Right lobe of liver (tissue), 6 donors: ENCODE data around the gene PRAMEF17. TPM values are rescaled to one million over a fixed set of nuclear protein-coding genes. Genes with fewer than 3 reads are reported as not detected.
A peak's percentile ranks its signal among the peaks of the same experiment; 100 is the strongest.
"Not testable (repeated sequence)": the region's sequence is repeated elsewhere in the genome, so short reads cannot be mapped to it uniquely, and the experiment has no call there.

ENCODE experiments used
- ATAC-seq, 4 donors: fragments of 200-7000 bp; cut with Tn5 transposase; one replicate each; pipeline ENCODE4 v1.9.1; 2020; ENCODE audit warnings: mild to moderate bottlenecking in 4 of 4, moderate library complexity in 4 of 4
- DNase-seq, 3 donors: peaks; one replicate each; pipeline ENCODE4 v3.0.0-alpha.2; 2020
- H3K27ac ChIP-seq, 3 donors: fragments of 200-600 bp; one replicate each; pipeline ENCODE4 v1.8.0; 2022
- H3K27me3 ChIP-seq, 2 donors: fragments of 200-600 bp; one replicate each; pipeline ENCODE4 v1.8.0; 2022
- H3K36me3 ChIP-seq, 4 donors: fragments of 200-600 bp; sonication (generic) in 1 of 4; one replicate each; pipeline versions ENCODE4 v1.5.1 to v1.8.0; 2017 to 2022; ENCODE audit warnings: control low read depth in 1 of 4
- H3K4me1 ChIP-seq, 4 donors: fragments of 200-600 bp; sonication (generic) in 1 of 4; one replicate each; pipeline versions ENCODE4 v1.5.1 to v1.8.0; 2017 to 2022; ENCODE audit warnings: control low read depth in 1 of 4
- H3K4me3 ChIP-seq, 3 donors: fragments of 200-600 bp; one replicate each; pipeline ENCODE4 v1.8.0; 2022
- H3K9me3 ChIP-seq, 4 donors: fragments of 200-600 bp; sonication (generic) in 1 of 4; one replicate each; pipeline versions ENCODE4 v1.5.1 to v1.8.0; 2017 to 2022; ENCODE audit warnings: control low read depth in 1 of 4
- WGBS: methylation state at CpG from one replicate; pipeline ENCODE4 v1.1.6; 2018; ENCODE audit warnings: low coverage, low lambda C conversion rate; ENCODE audit not compliant: insufficient coverage; ENCODE audit errors: missing lambda C conversion rate; 5-methylcytosine and 5-hydroxymethylcytosine counted together
- intact Hi-C, 2 donors: fragments of 100-400 bp; cut with DNase I; formaldehyde crosslinking; loops; one replicate each; pipeline versions ENCODE4 v1.11.2 to v1.14.1; 2022
- long read RNA-seq: library from polyadenylated mRNA; unstranded; transcript quantifications from one replicate; pipeline ENCODE4 v2.0.0, GENCODE V29; 2019
- total RNA-seq, 6 experiments: library from RNA; depleted of rRNA in 2 of 6; stranded (reverse); fragments of >200 nt in 2 of 6; fragmentation: NEBNext Ultra II Directional in 3 of 6; extraction: Animal tissue kit (Norgen Biotek cat#: 25700) in 3 of 6; gene quantifications; one replicate each; pipeline versions ENCODE4 v1.1.0 to v1.2.4, GENCODE V29; 2016 to 2023
- TF ChIP-seq, protein P1 (sequence below), 4 donors: fragments of 200-600 bp in 3 of 4; fragments of 450-650 bp in 1 of 4; IDR thresholded peaks; one replicate each; pipeline versions ENCODE4 v1.5.1 to v1.8.0; 2016 to 2022; ENCODE audit warnings: antibody characterized with exemption in 4 of 4, mild to moderate bottlenecking in 2 of 4
- donor health status: DM: no; HTN: yes; CAD: no.
- donor health status: DM: no; HTN: no; CAD: no.
- donor health status: DM: no; HTN: no; CAD: no.
- donor health status: DM: no; HTN: yes; CAD: no.
- donor health status: DM: no; HTN: yes; CAD: no.

PRAMEF17 gene, protein sequence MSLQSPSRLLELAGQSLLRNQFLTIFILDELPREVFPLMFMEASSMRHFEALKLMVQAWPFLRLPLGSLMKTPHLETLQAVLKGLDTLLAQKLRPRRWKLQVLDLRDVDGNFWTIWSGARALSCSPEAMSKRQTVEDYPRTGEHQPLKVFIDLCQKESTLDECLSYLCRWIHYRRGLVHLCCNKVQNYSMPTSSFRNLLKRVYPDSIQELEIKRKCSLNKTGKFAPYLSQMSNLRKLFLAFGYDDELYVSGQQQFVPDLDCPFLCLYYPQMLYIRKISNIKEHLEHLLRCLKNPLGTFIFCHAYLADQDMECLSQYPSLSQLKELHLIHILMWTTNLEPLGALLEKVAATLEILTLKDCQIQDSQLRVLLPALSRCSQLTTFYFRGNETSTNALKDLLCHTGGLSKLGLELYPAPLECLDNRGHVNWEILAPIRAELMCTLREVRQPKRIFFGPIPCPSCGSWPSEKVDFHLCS
- total RNA-seq = not detected
- long read RNA-seq = 0 reads

DNA sequence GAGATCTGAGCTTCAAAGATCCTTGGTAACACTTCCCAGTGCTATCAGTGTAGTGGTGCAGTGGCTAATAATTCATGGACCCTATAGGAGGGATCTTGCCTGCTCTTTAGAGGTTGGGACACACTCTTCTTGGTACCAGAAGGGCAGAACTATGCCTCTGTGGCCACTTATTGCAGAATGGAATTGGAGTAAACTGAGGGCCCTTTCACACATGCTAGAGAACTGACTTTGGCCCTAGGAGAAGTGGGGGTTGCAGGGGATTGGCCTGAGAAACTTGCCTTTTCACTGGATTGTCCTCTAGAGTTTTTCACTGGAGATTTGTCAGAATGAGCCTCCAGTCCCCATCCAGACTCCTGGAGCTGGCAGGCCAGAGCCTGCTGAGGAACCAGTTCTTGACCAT lies at the start of gene PRAMEF17:
Gene PRAMEF17 (plus strand): TSS at position 301 of the 400 bp plus-strand sequence. CDS start 26 bp downstream, at position 327.
- H3K9me3 ChIP-seq, H3K4me3 ChIP-seq, H3K4me1 ChIP-seq, H3K27me3 ChIP-seq, H3K27ac ChIP-seq, ATAC-seq, intact Hi-C loops, H3K36me3 ChIP-seq, DNase-seq: not testable (repeated sequence)

DNA sequence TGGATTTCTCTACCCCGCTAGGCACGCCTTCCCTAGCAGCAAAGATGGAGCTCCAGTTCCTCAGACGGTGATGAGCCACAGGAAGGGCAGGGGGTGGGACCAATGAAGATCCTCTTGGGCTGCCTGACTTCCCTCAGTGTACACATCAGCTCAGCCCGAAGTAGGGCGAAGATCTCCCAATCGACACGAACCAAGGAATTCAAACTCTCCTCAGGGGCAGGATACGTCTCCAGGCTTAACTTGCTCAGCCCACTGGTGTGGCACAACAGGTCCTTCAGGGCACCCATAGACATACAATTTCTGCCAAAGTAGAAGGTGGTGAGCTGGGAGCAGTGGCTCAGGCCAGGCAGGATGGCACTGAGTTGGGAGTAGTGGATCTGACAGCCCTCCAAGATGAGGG lies 46.9 kb upstream of the PRAMEF17 start:
- H3K4me1 ChIP-seq, H3K4me3 ChIP-seq, H3K27me3 ChIP-seq, ATAC-seq, H3K27ac ChIP-seq, H3K9me3 ChIP-seq, H3K36me3 ChIP-seq, intact Hi-C loops, DNase-seq: not testable (repeated sequence)
- WGBS = 100% methylated on average over 2 of the region's 8 CpGs

DNA sequence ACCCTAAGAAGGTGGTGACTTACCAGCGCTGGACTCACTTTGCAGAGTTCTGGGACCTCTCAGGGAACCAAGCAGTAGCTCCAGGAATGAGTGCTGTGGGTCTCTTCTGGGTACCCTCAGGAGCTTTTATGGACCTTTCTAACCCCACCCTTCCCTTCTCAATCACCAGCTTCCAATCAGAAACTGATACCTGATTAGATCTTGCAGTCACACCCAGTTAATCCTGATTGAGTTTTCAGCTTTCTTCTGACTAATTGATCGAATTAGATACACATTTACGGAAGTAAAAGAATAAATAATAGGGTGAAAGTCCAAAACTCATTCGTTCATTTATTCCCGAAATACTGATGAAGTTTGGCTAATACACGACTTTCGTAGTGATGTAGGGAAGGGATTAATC lies 42.4 kb upstream of the PRAMEF17 start, which contains the start of gene PRAMEF14:
Gene PRAMEF14 (minus strand): TSS at position 101 of the 400 bp plus-strand sequence. CDS start 1,820 bp downstream, outside the sequence.
- H3K36me3 ChIP-seq, intact Hi-C loops, H3K9me3 ChIP-seq, DNase-seq, H3K27me3 ChIP-seq, H3K27ac ChIP-seq, H3K4me1 ChIP-seq, H3K4me3 ChIP-seq, ATAC-seq: not testable (repeated sequence)
- 62% methylated on average over 6 of the region's 7 CpGs for WGBS

DNA sequence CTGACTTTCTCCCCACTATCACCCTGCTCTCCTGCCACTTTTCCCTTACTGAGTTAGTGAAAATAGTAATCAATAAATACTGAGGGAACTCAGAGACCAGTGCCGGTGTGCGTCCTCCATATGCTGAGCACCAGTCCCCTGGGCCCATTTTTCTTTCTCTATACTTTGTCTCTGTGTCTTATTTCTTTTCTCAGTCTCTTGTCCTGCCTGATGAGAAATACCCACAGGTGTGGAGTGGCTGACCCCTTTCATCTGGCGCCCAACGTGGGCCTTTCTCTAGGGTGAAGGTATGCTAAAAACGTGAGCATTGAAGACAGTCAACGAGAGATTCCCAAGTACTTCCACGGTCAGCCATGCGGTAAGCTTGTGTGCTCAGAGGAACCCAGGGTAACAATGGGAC lies 36.0 kb upstream of the PRAMEF17 start:
- DNase-seq, intact Hi-C loops, ATAC-seq: not testable (repeated sequence)

DNA sequence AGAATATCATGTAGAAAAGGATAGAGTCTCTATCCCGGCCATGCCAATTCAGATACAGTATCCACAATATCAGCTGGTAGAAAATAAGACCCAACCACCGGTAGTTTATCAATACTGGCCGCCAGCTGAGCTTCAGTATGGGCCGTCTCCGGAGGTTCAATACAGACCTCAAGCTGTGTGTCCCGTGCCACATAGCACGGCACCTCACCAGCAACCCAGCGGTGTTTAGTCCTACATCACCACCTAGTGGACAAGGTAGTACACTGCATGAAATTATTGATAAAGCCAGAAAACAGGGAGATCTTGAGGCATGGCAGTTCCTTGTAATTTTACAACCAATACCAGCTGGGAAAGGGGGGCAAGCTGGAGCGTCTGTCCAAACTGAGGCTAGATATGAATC lies 35.0 kb upstream of the PRAMEF17 start:
- H3K36me3 ChIP-seq, H3K4me1 ChIP-seq, intact Hi-C loops, H3K9me3 ChIP-seq, H3K27me3 ChIP-seq, DNase-seq, H3K4me3 ChIP-seq, H3K27ac ChIP-seq: not testable (repeated sequence)
- TF ChIP-seq, protein P1, sequence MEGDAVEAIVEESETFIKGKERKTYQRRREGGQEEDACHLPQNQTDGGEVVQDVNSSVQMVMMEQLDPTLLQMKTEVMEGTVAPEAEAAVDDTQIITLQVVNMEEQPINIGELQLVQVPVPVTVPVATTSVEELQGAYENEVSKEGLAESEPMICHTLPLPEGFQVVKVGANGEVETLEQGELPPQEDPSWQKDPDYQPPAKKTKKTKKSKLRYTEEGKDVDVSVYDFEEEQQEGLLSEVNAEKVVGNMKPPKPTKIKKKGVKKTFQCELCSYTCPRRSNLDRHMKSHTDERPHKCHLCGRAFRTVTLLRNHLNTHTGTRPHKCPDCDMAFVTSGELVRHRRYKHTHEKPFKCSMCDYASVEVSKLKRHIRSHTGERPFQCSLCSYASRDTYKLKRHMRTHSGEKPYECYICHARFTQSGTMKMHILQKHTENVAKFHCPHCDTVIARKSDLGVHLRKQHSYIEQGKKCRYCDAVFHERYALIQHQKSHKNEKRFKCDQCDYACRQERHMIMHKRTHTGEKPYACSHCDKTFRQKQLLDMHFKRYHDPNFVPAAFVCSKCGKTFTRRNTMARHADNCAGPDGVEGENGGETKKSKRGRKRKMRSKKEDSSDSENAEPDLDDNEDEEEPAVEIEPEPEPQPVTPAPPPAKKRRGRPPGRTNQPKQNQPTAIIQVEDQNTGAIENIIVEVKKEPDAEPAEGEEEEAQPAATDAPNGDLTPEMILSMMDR (IDR thresholded peaks at IDR 0.05) = peak in 3 of 4 donors; percentile 7 to 21 (median 9)
- WGBS = no CpG with 5 or more reads among the region's 9 CpGs
- ATAC-seq = peak; percentile 38 to 58 (median 52)

More for the DNA sequence above, 36.0 kb upstream of the PRAMEF17 start:
- not testable (repeated sequence) for H3K36me3 ChIP-seq, H3K9me3 ChIP-seq, H3K27ac ChIP-seq, H3K27me3 ChIP-seq, H3K4me1 ChIP-seq, H3K4me3 ChIP-seq
- WGBS = 72% methylated on average over 4 of the region's 8 CpGs

DNA sequence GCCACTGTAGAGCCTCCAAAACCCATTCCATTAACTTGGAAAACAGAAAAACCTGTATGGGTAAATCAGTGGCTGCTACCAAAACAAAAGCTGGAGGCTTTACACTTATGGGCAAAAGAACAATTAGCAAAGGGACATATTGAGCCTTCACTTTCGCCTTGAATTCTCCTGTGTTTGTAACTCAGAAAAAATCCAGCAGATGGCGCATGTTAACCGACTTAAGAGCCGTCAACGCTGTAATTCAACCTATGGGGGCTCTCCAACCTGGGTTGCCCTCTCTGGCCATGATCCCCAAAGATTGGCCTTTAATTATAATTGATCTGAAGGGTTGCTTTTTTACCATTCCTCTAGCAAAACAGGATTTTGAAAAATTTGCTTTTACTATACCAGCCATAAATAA lies 32.7 kb upstream of the PRAMEF17 start:
- H3K4me3 ChIP-seq, H3K9me3 ChIP-seq, H3K27ac ChIP-seq, H3K4me1 ChIP-seq, H3K36me3 ChIP-seq, intact Hi-C loops, H3K27me3 ChIP-seq, DNase-seq: not testable (repeated sequence)
- WGBS = 0% methylated on average over 4 of the region's 5 CpGs
- TF ChIP-seq, protein P1 (IDR thresholded peaks at IDR 0.05) = peak; percentile 54 to 62 (median 60)
- peak in 2 of 4 donors; percentile 30 to 43 for ATAC-seq

DNA sequence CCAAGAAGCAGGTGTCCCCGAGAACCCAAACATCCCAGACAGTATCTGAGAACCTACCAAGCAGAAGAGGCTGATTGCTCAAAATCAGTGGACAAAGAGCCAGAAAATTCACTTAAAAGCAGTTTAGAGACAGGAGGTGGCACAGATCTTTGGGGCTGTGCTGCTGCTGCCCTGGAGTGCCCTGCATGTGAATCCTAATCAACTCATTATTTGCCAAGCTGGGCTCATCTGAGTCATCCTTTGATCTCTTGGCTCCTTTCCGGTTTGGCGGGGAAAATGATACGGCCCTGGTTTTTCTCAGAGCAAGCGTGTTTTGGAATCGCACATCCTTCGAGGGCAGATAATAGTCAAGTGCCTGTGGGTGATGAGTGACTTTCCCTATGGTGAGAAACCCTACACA lies 27.1 kb upstream of the PRAMEF17 start:
- H3K27me3 ChIP-seq, DNase-seq, H3K4me3 ChIP-seq, H3K4me1 ChIP-seq, H3K36me3 ChIP-seq, H3K9me3 ChIP-seq, H3K27ac ChIP-seq, intact Hi-C loops: not testable (repeated sequence)
- ATAC-seq = peak; percentile 42 to 87 (median 65)
- WGBS = 40% methylated on average over 1 of the region's 7 CpGs

DNA sequence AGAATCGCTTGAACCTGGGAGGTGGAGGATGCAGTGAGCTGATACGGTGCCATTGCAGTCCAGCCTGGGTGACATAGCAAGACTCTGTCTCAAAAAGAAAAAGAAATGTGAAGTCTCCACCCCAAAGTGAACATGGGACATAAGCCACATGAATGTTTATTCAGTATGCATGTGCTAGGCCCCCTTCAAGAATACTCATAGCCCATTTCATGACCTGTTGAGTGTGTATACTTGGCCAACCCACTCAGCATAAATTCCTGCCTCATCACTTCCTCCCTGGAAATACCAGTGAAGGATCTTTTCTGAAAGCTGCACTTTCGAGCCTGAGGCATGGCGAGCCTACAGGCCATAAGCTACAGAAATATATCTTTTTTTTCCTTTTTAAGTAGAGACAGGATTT lies 24.5 kb upstream of the PRAMEF17 start:
- H3K4me1 ChIP-seq, H3K27me3 ChIP-seq, intact Hi-C loops, H3K36me3 ChIP-seq, DNase-seq, ATAC-seq, H3K27ac ChIP-seq, H3K9me3 ChIP-seq, H3K4me3 ChIP-seq: not testable (repeated sequence)
- whole genome bisulfite sequencing = 60% methylated on average over 2 of the region's 4 CpGs

DNA sequence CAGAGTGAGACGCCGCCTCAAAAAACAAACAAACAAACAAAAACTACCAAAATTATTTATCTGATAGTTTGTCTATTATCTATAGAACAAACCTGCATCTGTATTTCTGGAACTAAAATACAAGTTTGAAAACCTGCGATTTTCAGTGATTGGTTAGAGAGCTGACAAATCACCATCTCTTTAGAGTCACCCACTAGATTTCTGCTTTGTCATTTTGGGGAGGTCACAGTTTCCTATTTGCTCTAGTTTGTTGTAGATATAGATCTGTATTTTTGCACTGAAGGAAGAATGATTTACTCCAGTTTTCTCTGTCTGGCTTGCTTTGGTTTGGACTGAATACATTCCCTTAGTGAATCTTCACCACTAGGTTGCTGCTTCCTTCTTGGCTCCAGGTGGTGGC lies 22.9 kb upstream of the PRAMEF17 start:
- DNase-seq, H3K4me3 ChIP-seq, H3K36me3 ChIP-seq, intact Hi-C loops, ATAC-seq, H3K27ac ChIP-seq, H3K27me3 ChIP-seq, H3K4me1 ChIP-seq, H3K9me3 ChIP-seq: not testable (repeated sequence)
- WGBS = 75% methylated on average over 3 of the region's 3 CpGs
